GM18520 (cell line): ENCODE results near the gene TUFT1.
"Not testable (repeated sequence)": the region's sequence is repeated elsewhere in the genome, so short reads cannot be mapped to it uniquely, and the experiment has no call there.

ENCODE experiments used
- ATAC-seq: cut with Tn5 transposase; IDR thresholded peaks from one replicate; pipeline ENCODE4 v1.9.1; 2021; ENCODE audit not compliant: unreplicated experiment

Gene TUFT1

DNA sequence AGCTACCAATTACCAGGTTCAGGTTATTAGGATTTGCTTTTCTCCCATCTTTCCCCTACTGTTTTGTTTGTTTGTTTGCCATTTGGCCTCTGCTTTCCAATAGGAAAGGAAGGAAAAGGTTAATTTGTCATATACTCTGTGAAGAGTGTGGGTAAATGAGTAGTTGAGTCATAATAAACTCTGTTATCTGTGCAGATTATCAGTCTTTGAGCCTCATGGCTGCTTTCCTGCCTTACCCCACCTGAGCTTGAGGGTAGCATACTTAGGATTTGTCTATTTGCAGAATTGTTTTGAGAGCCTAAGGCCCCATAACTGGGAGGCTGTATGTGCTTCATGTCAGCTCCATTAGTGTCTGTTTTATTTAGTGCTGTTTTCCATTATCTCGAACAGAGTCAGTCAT, 38.8 kb downstream of the TUFT1 start:
- ATAC-seq, result no peak

DNA sequence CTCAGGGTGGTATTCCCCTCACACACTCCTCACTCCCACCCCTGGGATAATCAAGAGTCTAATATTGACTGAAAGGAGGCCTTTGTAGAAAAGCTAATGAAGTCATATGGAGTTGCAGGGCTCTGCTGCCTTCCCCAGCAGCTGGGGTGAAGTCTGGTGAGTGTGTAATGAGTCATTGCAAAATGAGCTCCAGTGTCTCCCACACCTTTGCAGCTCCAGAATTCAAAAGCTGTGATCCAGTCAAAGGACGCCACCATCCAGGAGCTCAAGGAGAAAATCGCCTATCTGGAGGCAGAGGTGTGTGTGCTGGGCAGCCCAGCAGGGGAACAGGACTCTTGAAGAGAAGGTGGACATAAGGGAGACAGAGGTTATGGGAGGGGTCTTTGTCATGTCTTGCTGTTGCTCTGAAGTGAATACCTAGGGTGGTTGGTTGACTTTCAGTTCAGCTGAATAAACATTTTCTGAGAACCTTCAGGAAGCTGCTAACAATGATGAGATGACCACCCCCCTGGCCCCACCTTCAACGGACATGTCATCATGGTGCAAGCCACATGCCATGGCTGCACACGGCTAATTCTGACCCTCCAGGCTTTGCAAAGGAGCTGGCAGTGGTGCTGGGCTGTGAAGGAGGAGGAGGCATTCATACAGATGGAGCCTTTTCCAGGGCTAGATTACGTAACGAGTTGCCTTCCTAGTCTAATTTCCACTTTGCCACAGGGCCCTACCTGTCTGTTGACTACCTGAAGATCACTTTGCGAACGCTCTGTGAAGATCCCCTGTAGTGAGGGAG, 39.5 kb downstream of the TUFT1 start:
- ATAC-seq, result no peak

GRCh38 chr1:151581451-151581850, 41.3 kb downstream of the TUFT1 start:
- ATAC-seq, result no peak

- ATAC-seq, result no peak
Observed at GRCh38 chr1:151581921-151582320, 41.8 kb downstream of the TUFT1 start.

GRCh38 chr1:151583796-151584195, 43.7 kb downstream of the TUFT1 start:
- no peak for ATAC-seq

DNA sequence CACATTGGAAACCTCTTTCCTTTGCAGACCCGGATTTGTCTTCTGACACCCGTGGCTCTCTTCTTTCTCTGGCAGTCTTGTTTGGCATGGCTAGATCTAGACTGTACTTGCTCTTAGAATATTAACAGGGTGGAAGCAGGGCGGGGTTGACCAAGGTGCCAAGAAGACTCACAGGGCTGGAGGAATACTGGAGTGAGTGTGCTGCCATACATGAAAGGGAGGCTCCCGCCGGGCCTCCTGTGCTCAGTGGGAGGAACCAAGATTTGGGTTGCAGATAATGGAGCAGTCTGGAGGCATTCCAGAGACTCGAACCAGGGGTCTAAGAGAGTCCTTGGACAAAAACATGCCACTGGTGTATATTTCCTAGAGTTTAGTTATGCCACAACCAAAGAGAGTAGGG, 44.2 kb downstream of the TUFT1 start:
- ATAC-seq, result no peak

GRCh38 chr1:151584780-151585179, 44.7 kb downstream of the TUFT1 start:
- no peak for ATAC-seq

DNA sequence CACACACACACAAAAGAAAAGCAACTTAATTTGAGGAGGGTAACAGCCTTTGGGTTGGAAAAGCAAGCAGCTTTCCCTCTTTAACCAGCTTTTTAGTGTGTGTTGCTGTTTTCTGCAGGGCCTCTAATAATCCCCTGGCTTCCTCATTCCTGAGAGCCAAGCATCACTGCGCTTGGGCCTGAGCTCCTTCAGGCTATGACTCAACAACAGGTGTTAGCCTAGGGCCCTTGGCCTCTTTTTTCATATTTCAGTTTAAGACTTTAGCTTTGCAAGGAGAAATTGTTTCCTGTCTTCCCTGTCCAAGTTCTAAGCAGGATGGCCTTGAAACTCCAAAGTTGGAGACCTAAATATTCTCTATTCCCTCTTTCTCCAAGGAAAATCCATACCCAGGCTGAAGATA, 45.5 kb downstream of the TUFT1 start:
- ATAC-seq, result no peak

DNA sequence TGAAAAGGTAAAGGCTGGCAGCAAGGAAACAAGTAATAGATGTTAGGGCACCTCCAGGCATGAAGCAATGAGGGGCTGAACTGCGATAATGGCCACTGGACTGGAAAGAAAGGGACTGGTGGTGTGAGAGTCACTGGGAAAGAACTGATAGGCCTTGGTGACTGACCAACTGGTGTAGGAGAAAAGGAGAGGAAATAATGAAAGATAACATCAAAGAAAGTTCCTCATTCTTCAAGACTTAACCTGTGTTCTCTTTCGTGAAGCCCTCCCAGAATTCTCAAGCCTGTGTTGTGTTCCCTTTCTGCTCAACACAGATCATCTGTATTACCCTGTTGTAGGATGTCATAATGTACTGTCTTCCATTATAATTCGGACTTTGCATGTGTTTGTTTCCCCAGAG, 50.9 kb downstream of the TUFT1 start:
- ATAC-seq, result no peak

- ATAC-seq, result no peak
Observed at GRCh38 chr1:151593730-151594129, 53.6 kb downstream of the TUFT1 start.

DNA sequence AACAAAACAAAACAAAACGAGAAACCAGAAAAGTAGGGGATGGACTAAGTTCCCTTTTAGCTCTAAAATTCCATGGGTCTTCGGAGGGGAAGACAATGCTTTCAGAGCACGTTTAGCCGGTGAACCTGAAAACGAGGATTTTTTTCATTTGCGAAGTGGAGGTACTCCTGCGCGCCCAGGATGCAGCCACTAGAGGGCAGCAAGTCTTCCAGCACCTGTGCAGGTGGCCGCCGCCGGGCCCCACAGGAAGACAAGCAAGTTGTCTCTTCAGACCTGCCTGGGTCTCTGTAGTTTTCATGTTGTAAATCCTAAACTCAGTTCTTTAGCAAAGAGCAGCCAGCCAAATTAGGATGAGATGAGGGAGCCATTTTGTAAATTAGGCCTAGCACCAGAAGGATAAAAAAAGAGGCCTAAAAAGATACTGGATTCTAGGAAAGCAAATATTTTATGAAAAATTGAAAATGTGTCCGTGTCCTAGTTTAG, 54.1 kb downstream of the TUFT1 start:
- no peak for ATAC-seq

- no peak for ATAC-seq
Observed at GRCh38 chr1:151596166-151596953, 56.3 kb downstream of the TUFT1 start.

GRCh38 chr1:151602550-151602949, 62.4 kb downstream of the TUFT1 start:
- ATAC-seq, result not testable (repeated sequence)

DNA sequence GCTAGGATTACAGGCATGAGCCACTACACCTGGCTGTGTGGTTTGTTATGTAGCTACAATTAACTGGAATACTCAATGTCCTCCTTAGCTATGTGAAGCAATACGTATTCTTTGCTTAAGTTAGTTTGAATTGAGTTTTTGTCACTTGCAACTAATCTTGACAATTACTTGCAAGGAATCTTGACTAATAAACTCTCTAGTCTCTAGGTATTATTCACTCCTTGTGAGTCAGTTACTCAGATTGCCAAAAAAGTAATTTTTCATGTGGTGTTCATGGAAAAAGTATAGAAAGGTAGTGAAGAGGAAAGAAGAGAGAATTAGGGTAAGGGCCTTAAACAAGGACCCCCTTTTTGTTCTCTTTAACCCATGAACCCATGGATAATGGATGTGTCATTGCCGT, 64.2 kb downstream of the TUFT1 start:
- ATAC-seq, result no peak

DNA sequence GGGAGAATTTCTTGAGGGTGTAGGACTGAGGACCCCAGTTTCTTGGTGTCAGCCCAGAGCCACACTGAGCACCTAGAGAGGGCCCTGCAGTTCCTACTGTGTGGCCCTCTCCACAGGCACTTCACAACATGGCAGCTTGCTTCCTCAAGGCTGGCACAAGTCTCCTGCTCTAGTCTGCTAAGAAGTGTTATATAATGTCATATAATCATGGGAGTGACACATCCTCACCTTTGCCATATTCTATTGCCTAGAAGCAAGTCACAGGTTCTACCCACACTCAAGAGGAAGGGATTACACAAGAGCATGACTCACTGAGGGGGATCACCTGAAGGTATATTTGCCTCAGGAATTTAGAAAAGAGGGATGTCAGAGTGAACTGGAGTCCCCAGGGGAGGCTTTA, 66.3 kb downstream of the TUFT1 start:
- no peak for ATAC-seq

- no peak for ATAC-seq
Observed at GRCh38 chr1:151606857-151607256, 66.7 kb downstream of the TUFT1 start.

- ATAC-seq, result no peak
Observed at GRCh38 chr1:151610142-151610541, 70.0 kb downstream of the TUFT1 start.

DNA sequence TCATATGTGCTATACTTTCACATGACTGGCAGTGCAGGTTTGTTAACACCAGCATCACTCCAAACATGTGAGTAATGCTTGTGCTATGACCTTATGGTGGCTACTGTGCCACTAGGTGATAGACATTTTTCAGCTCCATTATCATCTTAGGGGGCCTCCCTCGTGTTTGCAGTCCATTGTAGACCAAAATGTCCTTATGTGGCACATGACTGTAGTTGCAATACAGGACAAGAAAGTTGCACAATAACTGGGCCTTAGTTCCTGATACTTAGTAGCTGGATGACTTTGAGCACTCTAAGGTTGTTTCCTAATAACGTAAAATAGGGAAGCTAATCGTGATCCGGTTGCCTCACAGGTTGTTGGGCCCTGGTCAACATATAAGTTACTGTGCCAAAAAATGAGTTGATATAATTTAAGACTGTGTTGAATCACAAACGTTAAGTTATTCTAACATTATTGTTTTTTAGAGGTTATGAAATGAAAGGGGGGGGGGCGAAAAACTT, 71.2 kb downstream of the TUFT1 start:
- ATAC-seq, result no peak

- ATAC-seq, result peak; percentile 81
Observed at GRCh38 chr1:151611832-151612500, 71.9 kb downstream of the TUFT1 start, which contains the start of gene SNX27. SNX27 (plus strand) TSS chr1:151612050; CDS start chr1:151612202, 152 bp downstream.

- ATAC-seq, result no peak
Observed at GRCh38 chr1:151612501-151613281, 72.6 kb downstream of the TUFT1 start.
